ENCODE data around the gene CEP70. TPM values are rescaled to one million over a fixed set of nuclear protein-coding genes. Genes with fewer than 3 reads are reported as not detected.

Gene CEP70
- total RNA-seq, 2 donors from 2014 or later: 31.6 to 45.4 TPM

GRCh38 chr3:138451595-138452162 is 142.4 kb downstream of the CEP70 start:
- TF ChIP-seq CTCF (IDR thresholded peaks at IDR 0.05): no peak
- Histone ChIP-seq H3K27me3 (no peaks in the 10 kb centered on the region), H3K9ac (ENCODE audit: low read depth in 2 of 2, low read length in 2 of 2) (no peak overlapping the region), H3K4me1 (no peaks in the 10 kb centered on the region), H3K4me3 (no peak overlapping the region), H3K27ac (no peak overlapping the region), H3K9me3 (no peaks in the 10 kb centered on the region), H3K36me3 (no peaks in the 10 kb centered on the region)
- DNase-seq: no peak
- intact Hi-C loops (cut with DNase I): no loop called here

GRCh38 chr3:138450704-138451424 is 143.2 kb downstream of the CEP70 start:
- TF ChIP-seq CTCF (IDR thresholded peaks at IDR 0.05): no peak
- intact Hi-C loops (cut with DNase I): no loop called here
- Histone ChIP-seq H3K27ac (no peak overlapping the region), H3K9me3 (no peaks in the 10 kb centered on the region), H3K36me3 (no peaks in the 10 kb centered on the region), H3K4me1 (no peaks in the 10 kb centered on the region), H3K9ac (ENCODE audit: low read depth in 2 of 2, low read length in 2 of 2) (no peak overlapping the region), H3K27me3 (no peaks in the 10 kb centered on the region), H3K4me3 (no peak overlapping the region)
- DNase-seq: no peak

GRCh38 chr3:138450181-138450580 is 143.9 kb downstream of the CEP70 start:
- H3K9me3 ChIP-seq: no peaks in the 10 kb centered on the region
- TF ChIP-seq CTCF (IDR thresholded peaks at IDR 0.05): no peak
- no peak overlapping the region for H3K9ac ChIP-seq (ENCODE audit: low read depth in 2 of 2, low read length in 2 of 2)
- no peak overlapping the region for H3K4me3 ChIP-seq
- no peak overlapping the region for H3K27ac ChIP-seq
- no peaks in the 10 kb centered on the region for H3K36me3 ChIP-seq
- no peaks in the 10 kb centered on the region for H3K4me1 ChIP-seq
- no peaks in the 10 kb centered on the region for H3K27me3 ChIP-seq
- no peak for DNase-seq
- intact Hi-C loops (cut with DNase I): no loop called here

- Histone ChIP-seq H3K9ac (ENCODE audit: low read depth in 2 of 2, low read length in 2 of 2) (no peak overlapping the region), H3K36me3 (no peaks in the 10 kb centered on the region), H3K9me3 (no peaks in the 10 kb centered on the region), H3K4me3 (no peak overlapping the region), H3K4me1 (no peaks in the 10 kb centered on the region), H3K27ac (no peak overlapping the region), H3K27me3 (no peaks in the 10 kb centered on the region)
- DNase-seq: no peak
- intact Hi-C loops (cut with DNase I): no loop called here
- no peak for TF ChIP-seq CTCF (IDR thresholded peaks at IDR 0.05)
Measured at GRCh38 chr3:138449490-138449889, 144.6 kb downstream of the CEP70 start.

GRCh38 chr3:138448631-138449030 is 145.4 kb downstream of the CEP70 start:
- no peaks in the 10 kb centered on the region for H3K9me3 ChIP-seq
- H3K9ac ChIP-seq (ENCODE audit: low read depth in 2 of 2, low read length in 2 of 2): no peak overlapping the region
- no peaks in the 10 kb centered on the region for H3K27me3 ChIP-seq
- H3K36me3 ChIP-seq: no peaks in the 10 kb centered on the region
- no peak overlapping the region for H3K4me3 ChIP-seq
- intact Hi-C loops (cut with DNase I): no loop called here
- DNase-seq: no peak
- TF ChIP-seq CTCF (IDR thresholded peaks at IDR 0.05): no peak
- no peak overlapping the region for H3K27ac ChIP-seq
- H3K4me1 ChIP-seq: no peaks in the 10 kb centered on the region

Data from colonic mucosa (tissue), 4 donors.